ENCODE measurements around the gene ZDHHC5. TPM values are rescaled to one million over a fixed set of nuclear protein-coding genes. Genes with fewer than 3 reads are reported as not detected.

The ZDHHC5 gene
- total and polyA plus RNA-seq, 2 of the 4 experiments (the other 2 are of a cell fraction), result 19.4 to 45.7 TPM

DNA sequence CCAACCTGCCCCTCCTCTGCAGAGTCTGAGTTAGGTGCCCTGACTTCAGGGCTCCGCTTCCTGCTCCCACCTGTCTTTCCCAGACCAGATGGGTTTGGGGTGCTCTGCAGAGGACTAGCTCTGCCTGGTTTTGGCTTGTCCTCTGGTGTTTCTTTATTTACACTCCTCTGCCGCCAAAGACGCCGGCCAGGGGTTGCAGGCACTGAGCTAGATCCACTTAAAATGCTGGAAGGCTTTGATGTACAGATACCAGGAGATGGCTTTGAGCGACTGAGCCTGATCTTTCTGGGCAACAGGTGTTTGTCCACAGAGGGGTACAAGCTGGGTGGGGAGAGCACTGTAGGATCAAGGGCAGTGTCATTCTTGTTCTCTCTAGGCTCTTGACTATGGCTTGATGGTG is 77.3 kb downstream of the ZDHHC5 start:
- Histone ChIP-seq H2BK15ac (ENCODE audit: low read depth, low read length) (no peak overlapping the region), H3K27ac (ENCODE audit: insufficient read depth, low read length) (no peak overlapping the region), H2BK120ac (ENCODE audit: low read depth, low read length) (no peak overlapping the region), H2AFZ (replicated peaks; ENCODE audit: low read length, poor library complexity) (no peak overlapping the region), H3K9ac (ENCODE audit: low read depth, low read length) (no peak overlapping the region), H3K9me3 (ENCODE audit: control insufficient read depth, insufficient read depth, low read length) (no peaks in the 10 kb centered on the region), H3K79me1 (ENCODE audit: low read depth in 1 of 2, low read length in 2 of 2) (peaks cover 22 to 38% of the 10 kb centered on the region in 2 experiments), H3K23ac (ENCODE audit: low read depth, low read length) (no peak overlapping the region), H2AK5ac (ENCODE audit: low read depth, low read length) (no peak overlapping the region), H3K27me3 (ENCODE audit: control insufficient read depth, insufficient read depth, low read length) (no peaks in the 10 kb centered on the region), H2BK5ac (ENCODE audit: low read depth, low read length, poor library complexity, severe bottlenecking) (no peak overlapping the region), H3K18ac (ENCODE audit: low read depth, low read length) (no peak overlapping the region), H4K91ac (ENCODE audit: insufficient read depth, low read depth, low read length) (no peak overlapping the region), H4K8ac (ENCODE audit: low read depth in 2 of 2, low read length in 2 of 2) (no peak overlapping the region), H3K36me3 (ENCODE audit: control insufficient read depth, insufficient read depth, low read length) (peaks cover 35% of the 10 kb centered on the region), H3K4me2 (ENCODE audit: low read depth, low read length) (no peak overlapping the region), H4K5ac (ENCODE audit: low read depth, low read length) (no peak overlapping the region), H2AK9ac (replicated peaks; ENCODE audit: low read depth, low read length, poor library complexity) (no peak overlapping the region), H3K4ac (ENCODE audit: low read depth, low read length) (no peak overlapping the region), H4K20me1 (ENCODE audit: insufficient read depth, low read length) (no peaks in the 10 kb centered on the region), H3K56ac (ENCODE audit: extremely low read depth, insufficient read depth, low read length) (no peak overlapping the region), H2BK20ac (ENCODE audit: low read depth, low read length) (no peak overlapping the region), H3K9me1 (ENCODE audit: insufficient read depth, low read length) (0 out of 2 replicates have a peak, but pooled peaks cover 3% of the 10 kb centered on the region), H3K4me3 (ENCODE audit: insufficient read depth, low read depth, low read length) (no peak overlapping the region), H3K14ac (replicated peaks; ENCODE audit: low read depth, low read length) (no peak overlapping the region), H3K4me1 (ENCODE audit: control insufficient read depth, insufficient read depth, low read length) (peaks cover 2% of the 10 kb centered on the region; the same call in 1 of the 2 replicates)
- ATAC-seq (ENCODE audit: low read depth), result no peak
- WGBS, 2 experiments (ENCODE audit: extremely low coverage in 2 of 2, insufficient read length in 1 of 2), result 71% methylated on average over 3 of the region's 5 CpGs; no CpG with 5 or more reads in 1 of the 2 experiments
- TF ChIP-seq SMC3 (IDR thresholded peaks at IDR 0.05; ENCODE audit: low read depth, low read length), result no peak
- no peak for TF ChIP-seq MXI1 (IDR thresholded peaks at IDR 0.05; ENCODE audit: borderline replicate concordance, low read depth, low read length)
- TF ChIP-seq RCOR1 (IDR thresholded peaks at IDR 0.05; ENCODE audit: insufficient replicate concordance, low read length), result no peak
- no peak for TF ChIP-seq NFE2L2 (IDR thresholded peaks at IDR 0.05; ENCODE audit: low read depth, low read length)
- TF ChIP-seq POLR2A (IDR thresholded peaks at IDR 0.05; ENCODE audit: low read depth, low read length), result no peak
- TF ChIP-seq, protein P1, sequence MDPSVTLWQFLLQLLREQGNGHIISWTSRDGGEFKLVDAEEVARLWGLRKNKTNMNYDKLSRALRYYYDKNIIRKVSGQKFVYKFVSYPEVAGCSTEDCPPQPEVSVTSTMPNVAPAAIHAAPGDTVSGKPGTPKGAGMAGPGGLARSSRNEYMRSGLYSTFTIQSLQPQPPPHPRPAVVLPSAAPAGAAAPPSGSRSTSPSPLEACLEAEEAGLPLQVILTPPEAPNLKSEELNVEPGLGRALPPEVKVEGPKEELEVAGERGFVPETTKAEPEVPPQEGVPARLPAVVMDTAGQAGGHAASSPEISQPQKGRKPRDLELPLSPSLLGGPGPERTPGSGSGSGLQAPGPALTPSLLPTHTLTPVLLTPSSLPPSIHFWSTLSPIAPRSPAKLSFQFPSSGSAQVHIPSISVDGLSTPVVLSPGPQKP (IDR thresholded peaks at IDR 0.05; ENCODE audit: borderline replicate concordance, low read depth, low read length), result no peak
- no peak for TF ChIP-seq BHLHE40 (IDR thresholded peaks at IDR 0.05; ENCODE audit: low read depth, low read length)
- no peak for TF ChIP-seq FOS (IDR thresholded peaks at IDR 0.05; ENCODE audit: low read depth, low read length)
- TF ChIP-seq MAFK (IDR thresholded peaks at IDR 0.05; ENCODE audit: low read depth, low read length), result no peak
- no peak for TF ChIP-seq RAD21 (IDR thresholded peaks at IDR 0.05; ENCODE audit: low read length)
- TF ChIP-seq MAZ (IDR thresholded peaks at IDR 0.05; ENCODE audit: borderline replicate concordance, low read depth, low read length), result no peak
- dilution Hi-C loops (cut with HindIII; ENCODE audit: low sequenced_read_pairs, unreplicated experiment) (no loop called here), in situ Hi-C loops (cut with MboI; ENCODE audit: low sequenced_read_pairs) (loop anchor here (5.0 to 10.0 kb wide), 2 partner anchors 57 to 770 kb away; no protein-coding TSS in a partner anchor), intact Hi-C loops (cut with micrococcal nuclease) (loop anchor here (10.0 kb wide), 1 partner anchor 540 kb away; no protein-coding TSS in a partner anchor)
- ChIA-PET POLR2A (ENCODE audit: unreplicated experiment) (interaction anchor here (0.9 kb wide), 1 partner anchor 16 kb away, joined by 3 read pairs; no protein-coding TSS in a partner anchor), CTCF (no interaction called here)
- BruUV-seq (replicated peaks), result no TSS peak
- DNase-seq, result no peak
